Mesothelial cell of epicardium (in vitro differentiated cells): ENCODE results near the gene BTBD16. TPM values are rescaled to one million over a fixed set of nuclear protein-coding genes. Genes with fewer than 3 reads are reported as not detected.

Experiments used
- DNase-seq, 2 experiments: peaks; one replicate each; pipeline ENCODE4 v3.0.0; 2021; ENCODE audit warnings: low spot score in 2 of 2; ENCODE audit not compliant: unreplicated experiment in 2 of 2
- H3K27ac Mint-ChIP-seq: 2 replicates; pipeline ENCODE4 v1.8.0; 2021; ENCODE audit warnings: mixed read lengths
- H3K27me3 Mint-ChIP-seq: 2 replicates; pipeline ENCODE4 v1.8.0; 2021; ENCODE audit warnings: low read depth, mixed read lengths
- H3K36me3 Mint-ChIP-seq: 2 replicates; pipeline ENCODE4 v1.8.0; 2021; ENCODE audit warnings: mixed read lengths
- H3K4me1 Mint-ChIP-seq: 2 replicates; pipeline ENCODE4 v1.8.0; 2021; ENCODE audit warnings: mixed read lengths
- H3K4me3 Mint-ChIP-seq: 2 replicates; pipeline ENCODE4 v1.8.0; 2021; ENCODE audit warnings: mild to moderate bottlenecking, moderate library complexity, mixed read lengths
- H3K9me3 Mint-ChIP-seq: 2 replicates; pipeline ENCODE4 v1.8.0; 2021; ENCODE audit warnings: mixed read lengths
- CTCF ChIP-seq: fragments of 200-600 bp; sonication (generic); IDR thresholded peaks from one replicate; pipeline ENCODE4 v1.5.0; 2021; ENCODE audit warnings: antibody characterized with exemption; ENCODE audit not compliant: unreplicated experiment
- total RNA-seq: library from RNA; stranded (reverse); gene quantifications from 3 replicates; pipeline ENCODE4 v1.2.1, GENCODE V29; 2021

The BTBD16 gene
- total RNA-seq, 1 donor from 2014 or later: not detected

GRCh38 chr10:122325235-122325634, 54.1 kb downstream of the BTBD16 start:
- Mint-ChIP-seq H3K4me1 (no peaks in the 10 kb centered on the region), H3K9me3 (peaks cover 11% of the 10 kb centered on the region), H3K36me3 (no peaks in the 10 kb centered on the region), H3K4me3 (no peak overlapping the region), H3K27me3 (peaks cover 12% of the 10 kb centered on the region), H3K27ac (no peak overlapping the region)
- TF ChIP-seq CTCF: no peak
- no peak for DNase-seq

- no peaks in the 10 kb centered on the region for H3K4me1 Mint-ChIP-seq
- no peak overlapping the region for H3K27ac Mint-ChIP-seq
- no peak for DNase-seq
- TF ChIP-seq CTCF: no peak
- H3K36me3 Mint-ChIP-seq: no peaks in the 10 kb centered on the region
- no peak overlapping the region for H3K4me3 Mint-ChIP-seq
- peaks cover 19% of the 10 kb centered on the region for H3K27me3 Mint-ChIP-seq
- peaks cover 3% of the 10 kb centered on the region for H3K9me3 Mint-ChIP-seq
Observed at GRCh38 chr10:122326385-122326784, 55.3 kb downstream of the BTBD16 start.

- no peak overlapping the region for H3K27ac Mint-ChIP-seq
- no peak for DNase-seq
- H3K4me1 Mint-ChIP-seq: no peaks in the 10 kb centered on the region
- peaks cover 24% of the 10 kb centered on the region for H3K27me3 Mint-ChIP-seq
- H3K4me3 Mint-ChIP-seq: no peak overlapping the region
- TF ChIP-seq CTCF: no peak
- H3K9me3 Mint-ChIP-seq: peaks cover 3% of the 10 kb centered on the region
- H3K36me3 Mint-ChIP-seq: no peaks in the 10 kb centered on the region
Observed at GRCh38 chr10:122326806-122327205, 55.7 kb downstream of the BTBD16 start.

- Mint-ChIP-seq H3K4me1 (no peaks in the 10 kb centered on the region), H3K27me3 (peaks cover 28% of the 10 kb centered on the region), H3K36me3 (no peaks in the 10 kb centered on the region), H3K4me3 (no peak overlapping the region), H3K27ac (no peak overlapping the region), H3K9me3 (peaks cover 3% of the 10 kb centered on the region)
- TF ChIP-seq CTCF: no peak
- no peak for DNase-seq
Observed at GRCh38 chr10:122327237-122328206, 56.4 kb downstream of the BTBD16 start.

GRCh38 chr10:122328676-122329075, 57.6 kb downstream of the BTBD16 start:
- H3K27ac Mint-ChIP-seq: no peak overlapping the region
- peaks cover 28% of the 10 kb centered on the region for H3K27me3 Mint-ChIP-seq
- H3K4me1 Mint-ChIP-seq: no peaks in the 10 kb centered on the region
- TF ChIP-seq CTCF: no peak
- H3K4me3 Mint-ChIP-seq: no peak overlapping the region
- no peak for DNase-seq
- H3K36me3 Mint-ChIP-seq: no peaks in the 10 kb centered on the region
- H3K9me3 Mint-ChIP-seq: peaks cover 3% of the 10 kb centered on the region
